ENCODE data around the gene KRTAP10-8.

The KRTAP10-8 gene

DNA sequence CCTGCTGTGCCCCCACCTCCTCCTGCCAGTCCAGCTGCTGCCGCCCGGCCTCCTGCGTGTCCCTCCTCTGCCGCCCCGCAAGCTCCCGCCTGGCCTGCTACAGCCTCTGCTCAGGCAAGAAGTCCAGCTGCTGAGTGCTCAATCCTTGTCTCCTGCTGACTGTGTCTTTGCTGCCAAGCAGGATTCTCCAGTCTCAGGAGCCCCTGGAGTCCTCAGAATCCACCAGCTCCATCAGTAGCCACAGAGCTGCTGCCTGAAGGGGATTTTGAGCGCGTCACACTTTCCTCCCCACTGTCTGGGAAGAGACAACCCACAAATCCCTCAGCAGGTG, 35.3 kb downstream of the KRTAP10-8 start:
- Histone ChIP-seq H3K27me3 (ENCODE audit: control insufficient read depth in 1 of 2, insufficient read depth in 2 of 2, low read length in 2 of 2) (peaks cover 0 to 9% of the 10 kb centered on the region in 2 donors), H3K4me1 (ENCODE audit: control insufficient read depth, insufficient read depth, low read length) (no peaks in the 10 kb centered on the region), H3K4me3 (ENCODE audit: low read length in 2 of 2) (no peak overlapping the region), H3K9ac (ENCODE audit: low read length in 2 of 2) (no peak overlapping the region), H3K27ac (ENCODE audit: low read length) (no peak overlapping the region), H3K36me3 (ENCODE audit: control insufficient read depth in 2 of 2, insufficient read depth in 2 of 2, low read length in 2 of 2) (no peaks in the 10 kb centered on the region), H3K9me3 (ENCODE audit: control insufficient read depth in 2 of 2, low read length in 2 of 2) (peaks cover 0 to 4% of the 10 kb centered on the region in 2 donors)

DNA sequence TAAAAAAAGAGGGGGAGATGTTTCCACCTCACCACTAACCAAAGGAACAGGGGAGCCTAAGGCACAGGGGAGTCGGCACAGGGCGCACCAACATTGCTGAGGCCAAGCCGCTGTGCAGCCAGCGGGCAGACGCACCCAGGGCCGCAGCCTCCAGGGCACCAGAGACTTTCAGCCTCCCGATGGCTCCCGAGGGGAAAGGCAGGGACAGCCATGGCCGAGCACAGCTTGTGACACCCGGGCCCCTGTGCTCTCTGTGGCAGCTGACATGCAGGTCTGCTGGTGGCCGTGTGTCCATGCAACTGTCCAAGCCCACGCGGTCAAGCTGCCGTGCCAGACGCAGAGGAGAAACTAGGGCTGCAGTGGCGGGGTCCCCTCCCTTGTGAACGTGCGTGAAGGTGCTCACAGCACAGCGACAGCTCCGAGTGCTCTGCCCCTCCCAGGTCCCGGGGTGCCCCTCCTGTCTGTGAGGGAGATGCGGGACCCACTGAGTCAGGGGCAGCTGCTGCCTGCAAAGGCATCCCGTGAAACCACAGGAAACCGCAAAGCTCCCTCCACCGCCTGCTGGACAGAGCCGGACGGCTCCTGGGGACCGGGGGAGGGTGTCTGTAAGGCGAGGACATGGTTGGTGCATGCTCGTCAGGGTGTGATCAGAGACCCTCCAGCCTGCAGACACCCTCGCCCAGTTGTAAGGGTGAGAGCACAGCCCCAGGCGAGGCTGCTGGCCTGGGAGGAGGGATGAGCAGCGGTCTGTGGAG, 36.9 kb downstream of the KRTAP10-8 start:
- H3K9me3 ChIP-seq (ENCODE audit: control insufficient read depth in 2 of 2, low read length in 2 of 2), result peaks cover 0 to 4% of the 10 kb centered on the region in 2 donors
- H3K4me1 ChIP-seq (ENCODE audit: control insufficient read depth, insufficient read depth, low read length), result no peaks in the 10 kb centered on the region
- H3K9ac ChIP-seq (ENCODE audit: low read length in 2 of 2), result no peak overlapping the region
- no peak overlapping the region for H3K27ac ChIP-seq (ENCODE audit: low read length)
- no peaks in the 10 kb centered on the region for H3K36me3 ChIP-seq (ENCODE audit: control insufficient read depth in 2 of 2, insufficient read depth in 2 of 2, low read length in 2 of 2)
- H3K27me3 ChIP-seq (ENCODE audit: control insufficient read depth in 1 of 2, insufficient read depth in 2 of 2, low read length in 2 of 2), result peaks cover 2 to 9% of the 10 kb centered on the region in 2 donors
- H3K4me3 ChIP-seq (ENCODE audit: low read length in 2 of 2), result no peak overlapping the region

GRCh38 chr21:44649521-44650100, 37.7 kb downstream of the KRTAP10-8 start:
- Histone ChIP-seq H3K4me1 (ENCODE audit: control insufficient read depth, insufficient read depth, low read length) (no peaks in the 10 kb centered on the region), H3K36me3 (ENCODE audit: control insufficient read depth in 2 of 2, insufficient read depth in 2 of 2, low read length in 2 of 2) (no peaks in the 10 kb centered on the region), H3K27ac (ENCODE audit: low read length) (no peak overlapping the region), H3K4me3 (ENCODE audit: low read length in 2 of 2) (no peak overlapping the region), H3K27me3 (ENCODE audit: control insufficient read depth in 1 of 2, insufficient read depth in 2 of 2, low read length in 2 of 2) (peaks cover 3 to 9% of the 10 kb centered on the region in 2 donors), H3K9me3 (ENCODE audit: control insufficient read depth in 2 of 2, low read length in 2 of 2) (no peaks in the 10 kb centered on the region), H3K9ac (ENCODE audit: low read length in 2 of 2) (no peak overlapping the region)

DNA sequence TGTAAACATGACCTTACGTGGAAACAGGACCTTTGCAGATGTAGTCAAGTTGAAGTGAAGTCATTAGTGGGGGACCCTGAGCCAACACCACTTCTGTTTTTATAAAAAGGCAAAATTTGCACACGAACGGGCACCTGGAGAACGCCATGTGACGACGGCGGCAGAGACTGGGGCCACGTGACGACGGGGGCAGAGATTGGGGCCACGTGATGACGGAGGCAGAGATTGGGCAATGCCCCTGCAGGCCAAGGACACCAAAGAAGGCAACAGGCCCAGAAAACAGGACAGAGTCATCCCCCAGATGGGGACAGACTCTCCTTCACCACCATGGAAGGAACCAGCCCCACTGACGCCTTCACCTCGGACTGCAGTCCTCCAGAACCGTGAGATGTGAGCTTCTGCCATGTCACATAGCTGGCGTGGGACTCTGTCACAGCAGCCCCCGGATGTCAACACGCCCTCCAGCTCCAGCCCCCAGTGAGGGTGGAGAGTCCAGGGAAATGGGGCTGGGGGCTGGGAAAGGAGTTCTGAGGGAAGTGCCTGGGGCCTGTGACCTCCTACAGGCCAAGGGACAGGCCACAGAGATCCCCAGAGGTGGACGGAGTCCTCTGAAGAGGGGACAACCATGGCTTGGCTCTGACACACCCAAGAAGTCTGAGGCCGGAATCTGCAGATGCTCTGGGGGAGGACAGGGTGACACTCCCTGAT, 38.5 kb downstream of the KRTAP10-8 start:
- Histone ChIP-seq H3K4me3 (ENCODE audit: low read length in 2 of 2) (no peak overlapping the region), H3K27ac (ENCODE audit: low read length) (no peak overlapping the region), H3K4me1 (ENCODE audit: control insufficient read depth, insufficient read depth, low read length) (no peaks in the 10 kb centered on the region)

DNA sequence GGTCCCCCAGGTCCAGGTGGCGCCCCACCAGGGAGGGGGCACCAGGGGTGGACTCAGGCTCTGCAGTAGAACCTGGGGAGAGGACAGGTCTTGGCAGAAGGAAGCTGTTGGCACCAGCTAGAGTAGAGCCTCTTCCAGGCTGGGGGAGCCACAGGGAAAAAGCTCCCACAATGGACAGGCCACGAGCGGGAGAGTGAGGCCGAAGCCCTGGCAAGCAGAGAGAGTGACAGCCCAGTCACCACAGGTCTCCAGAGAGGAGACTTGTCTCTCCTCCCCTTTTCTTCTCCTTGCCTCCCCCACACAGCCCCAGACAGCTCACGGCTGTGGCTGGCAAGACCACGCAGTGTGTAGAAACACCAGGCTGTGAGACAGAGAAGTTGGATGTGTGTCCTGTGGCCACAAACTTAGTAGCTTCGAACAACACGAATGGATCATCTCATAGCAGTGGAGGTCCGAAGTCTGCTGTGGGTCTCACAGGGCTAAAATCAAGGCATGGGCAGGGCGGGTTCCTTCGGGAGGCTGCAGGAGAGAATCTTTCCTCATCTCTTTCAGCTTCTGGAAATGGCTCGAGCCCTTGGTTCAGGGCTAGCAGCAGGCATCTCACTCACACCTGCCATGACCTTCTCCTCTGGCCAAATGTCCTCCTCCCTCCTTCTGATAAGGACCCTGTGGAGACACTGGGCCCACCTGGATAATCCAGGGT, 39.2 kb downstream of the KRTAP10-8 start:
- Histone ChIP-seq H3K9ac (ENCODE audit: low read length in 2 of 2) (no peak overlapping the region), H3K27me3 (ENCODE audit: control insufficient read depth in 1 of 2, insufficient read depth in 2 of 2, low read length in 2 of 2) (peaks cover 3 to 9% of the 10 kb centered on the region in 2 donors)

More for the DNA sequence above, 38.5 kb downstream of the KRTAP10-8 start:
- Histone ChIP-seq H3K36me3 (ENCODE audit: control insufficient read depth in 2 of 2, insufficient read depth in 2 of 2, low read length in 2 of 2) (no peaks in the 10 kb centered on the region), H3K9ac (ENCODE audit: low read length in 2 of 2) (no peak overlapping the region), H3K9me3 (ENCODE audit: control insufficient read depth in 2 of 2, low read length in 2 of 2) (no peaks in the 10 kb centered on the region), H3K27me3 (ENCODE audit: control insufficient read depth in 1 of 2, insufficient read depth in 2 of 2, low read length in 2 of 2) (peaks cover 3 to 9% of the 10 kb centered on the region in 2 donors)

DNA sequence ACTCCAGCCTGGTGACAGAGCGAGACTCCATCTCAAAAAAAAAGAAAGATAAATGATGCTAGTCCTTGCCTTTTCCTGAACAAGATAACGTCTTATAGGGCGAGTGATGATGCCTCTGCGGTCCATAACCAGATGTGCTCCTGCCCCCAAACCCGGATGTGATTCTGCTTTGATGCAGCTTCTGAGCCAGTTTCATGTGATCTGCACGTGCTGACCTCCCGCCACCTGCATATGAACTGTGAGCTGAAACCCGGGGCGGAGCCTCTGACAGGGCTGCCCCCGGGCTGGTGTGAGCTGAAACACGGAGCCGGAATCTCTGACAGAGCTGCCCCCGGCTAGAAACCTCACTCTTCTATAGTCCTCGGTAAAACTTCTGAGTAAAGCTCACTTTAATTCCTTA, 41.2 kb downstream of the KRTAP10-8 start:
- no peak overlapping the region for H3K4me3 ChIP-seq (ENCODE audit: low read length in 2 of 2)

More for the DNA sequence above, 39.2 kb downstream of the KRTAP10-8 start:
- Histone ChIP-seq H3K9me3 (ENCODE audit: control insufficient read depth in 2 of 2, low read length in 2 of 2) (peaks cover 0 to 3% of the 10 kb centered on the region in 2 donors), H3K27ac (ENCODE audit: low read length) (no peak overlapping the region), H3K4me3 (ENCODE audit: low read length in 2 of 2) (no peak overlapping the region), H3K36me3 (ENCODE audit: control insufficient read depth in 2 of 2, insufficient read depth in 2 of 2, low read length in 2 of 2) (no peaks in the 10 kb centered on the region), H3K4me1 (ENCODE audit: control insufficient read depth, insufficient read depth, low read length) (no peaks in the 10 kb centered on the region)

DNA sequence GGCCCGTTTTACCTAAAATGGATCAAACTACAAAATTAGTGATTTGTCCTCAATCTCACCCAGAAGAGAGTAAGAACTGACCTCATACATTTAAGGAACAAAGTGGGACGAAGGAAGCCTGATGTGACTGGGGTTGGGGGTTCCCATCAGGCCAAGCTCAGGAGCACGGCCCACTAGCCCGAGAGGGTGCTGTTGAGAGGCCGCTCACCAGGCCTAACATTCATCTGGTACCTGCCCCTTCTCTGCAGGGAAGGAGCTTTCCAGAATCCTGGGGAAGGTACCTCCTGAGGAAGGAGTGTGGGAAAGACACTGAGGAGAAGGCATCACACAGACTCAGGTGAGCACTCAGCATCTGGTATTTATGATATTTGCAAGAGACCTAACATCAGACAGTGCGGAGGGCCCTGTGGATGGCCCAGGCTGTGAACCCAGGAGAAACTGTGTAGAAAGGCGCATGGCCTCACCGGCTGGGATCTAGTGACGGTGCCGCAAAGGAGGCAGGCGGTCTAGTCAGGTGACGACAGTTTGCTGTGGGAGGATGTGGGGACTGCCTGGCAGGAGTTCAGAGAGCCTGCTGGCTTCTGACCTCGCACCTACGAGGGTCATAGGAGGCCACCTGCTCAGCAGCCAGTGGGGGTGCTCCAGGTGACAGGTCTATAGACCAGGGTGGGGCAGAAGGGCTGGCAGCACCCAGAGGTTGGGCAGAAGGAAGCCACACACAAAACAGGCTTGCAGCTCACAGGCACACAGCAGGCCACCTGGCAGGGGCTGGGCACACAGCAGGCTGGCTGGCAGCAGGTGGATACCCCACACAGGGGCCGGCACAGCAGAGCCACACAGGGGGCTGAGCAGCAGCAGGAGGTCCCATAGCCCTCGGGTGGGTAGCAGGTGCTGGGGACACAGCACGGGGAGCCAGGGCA, 42.0 kb downstream of the KRTAP10-8 start:
- H3K4me3 ChIP-seq (ENCODE audit: low read length in 2 of 2), result no peak overlapping the region
- no peak overlapping the region for H3K27ac ChIP-seq (ENCODE audit: low read length)
- peaks cover 3 to 6% of the 10 kb centered on the region in 2 donors for H3K27me3 ChIP-seq (ENCODE audit: control insufficient read depth in 1 of 2, insufficient read depth in 2 of 2, low read length in 2 of 2)

More for the DNA sequence above, 41.2 kb downstream of the KRTAP10-8 start:
- Histone ChIP-seq H3K9me3 (ENCODE audit: control insufficient read depth in 2 of 2, low read length in 2 of 2) (peaks cover 2 to 5% of the 10 kb centered on the region in 2 donors), H3K27me3 (ENCODE audit: control insufficient read depth in 1 of 2, insufficient read depth in 2 of 2, low read length in 2 of 2) (peaks cover 2 to 3% of the 10 kb centered on the region in 2 donors), H3K9ac (ENCODE audit: low read length in 2 of 2) (no peak overlapping the region), H3K4me1 (ENCODE audit: control insufficient read depth, insufficient read depth, low read length) (peaks cover 2% of the 10 kb centered on the region), H3K27ac (ENCODE audit: low read length) (no peak overlapping the region), H3K36me3 (ENCODE audit: control insufficient read depth in 2 of 2, insufficient read depth in 2 of 2, low read length in 2 of 2) (no peaks in the 10 kb centered on the region)

GRCh38 chr21:44654576-44655175, 42.8 kb downstream of the KRTAP10-8 start, which contains the start of gene KRTAP12-4:
Gene KRTAP12-4 (minus strand): TSS chr21:44654659. CDS start chr21:44654614, 45 bp downstream.
- H3K4me1 ChIP-seq (ENCODE audit: control insufficient read depth, insufficient read depth, low read length), result peaks cover 2% of the 10 kb centered on the region
- no peak within 1 kb of the TSS for H3K4me3 ChIP-seq (ENCODE audit: low read length in 2 of 2)
- peaks cover 4 to 6% of the 10 kb centered on the region in 2 donors for H3K27me3 ChIP-seq (ENCODE audit: control insufficient read depth in 1 of 2, insufficient read depth in 2 of 2, low read length in 2 of 2)
- H3K36me3 ChIP-seq (ENCODE audit: control insufficient read depth in 2 of 2, insufficient read depth in 2 of 2, low read length in 2 of 2), result no peaks in the 10 kb centered on the region
- peaks cover 2 to 5% of the 10 kb centered on the region in 2 donors for H3K9me3 ChIP-seq (ENCODE audit: control insufficient read depth in 2 of 2, low read length in 2 of 2)
- no peak within 1 kb of the TSS for H3K9ac ChIP-seq (ENCODE audit: low read length in 2 of 2)
- H3K27ac ChIP-seq (ENCODE audit: low read length), result no peak within 1 kb of the TSS

More for the DNA sequence above, 42.0 kb downstream of the KRTAP10-8 start:
- H3K9me3 ChIP-seq (ENCODE audit: control insufficient read depth in 2 of 2, low read length in 2 of 2), result peaks cover 2 to 5% of the 10 kb centered on the region in 2 donors
- peaks cover 2% of the 10 kb centered on the region for H3K4me1 ChIP-seq (ENCODE audit: control insufficient read depth, insufficient read depth, low read length)
- no peak overlapping the region for H3K9ac ChIP-seq (ENCODE audit: low read length in 2 of 2)
- H3K36me3 ChIP-seq (ENCODE audit: control insufficient read depth in 2 of 2, insufficient read depth in 2 of 2, low read length in 2 of 2), result no peaks in the 10 kb centered on the region

DNA sequence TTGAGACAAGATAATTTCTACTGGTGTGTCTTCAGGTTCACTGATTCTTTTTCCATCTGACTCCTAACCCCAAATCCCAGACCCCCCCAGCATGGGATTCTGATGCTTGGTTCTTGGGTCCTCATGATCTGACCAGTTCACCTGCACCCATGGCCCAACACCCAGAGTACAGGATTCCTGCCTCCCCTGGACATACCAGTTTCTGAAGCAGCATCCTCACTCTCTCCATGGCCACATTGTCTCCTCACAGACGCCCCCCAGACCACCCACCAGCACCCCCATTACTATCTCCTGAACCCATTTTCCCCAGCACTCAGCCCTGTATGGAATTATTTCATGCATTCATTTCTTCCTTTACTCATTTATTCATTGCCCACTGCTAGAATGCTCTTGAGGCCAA, 45.0 kb downstream of the KRTAP10-8 start:
- H3K9me3 ChIP-seq (ENCODE audit: control insufficient read depth in 2 of 2, low read length in 2 of 2), result peaks cover 2 to 5% of the 10 kb centered on the region in 2 donors

More for the DNA sequence above, 45.0 kb downstream of the KRTAP10-8 start:
- peaks cover 4 to 6% of the 10 kb centered on the region in 2 donors for H3K27me3 ChIP-seq (ENCODE audit: control insufficient read depth in 1 of 2, insufficient read depth in 2 of 2, low read length in 2 of 2)
- H3K4me3 ChIP-seq (ENCODE audit: low read length in 2 of 2), result no peak overlapping the region
- no peak overlapping the region for H3K27ac ChIP-seq (ENCODE audit: low read length)
- H3K9ac ChIP-seq (ENCODE audit: low read length in 2 of 2), result no peak overlapping the region
- H3K4me1 ChIP-seq (ENCODE audit: control insufficient read depth, insufficient read depth, low read length), result peaks cover 2% of the 10 kb centered on the region
- no peaks in the 10 kb centered on the region for H3K36me3 ChIP-seq (ENCODE audit: control insufficient read depth in 2 of 2, insufficient read depth in 2 of 2, low read length in 2 of 2)
